DND-41 (cell line): Measurements from ENCODE around the gene GAS5.
A peak's percentile ranks its signal among the peaks of the same experiment; 100 is the strongest.

Experiments
- ATAC-seq: fragments of 200-7000 bp; cut with Tn5 transposase; 3 replicates; pipeline ENCODE4 v1.9.1; 2021; ENCODE audit warnings: low read depth; ENCODE audit not compliant: insufficient read depth
- DNase-seq: peaks from one replicate; pipeline ENCODE4 v3.0.0-alpha.2; 2020
- H2AFZ ChIP-seq: 2 replicates; pipeline ENCODE4 v1.6.0; 2012; ENCODE audit warnings: low read depth, low read length
- H3K27ac ChIP-seq: 2 replicates; pipeline ENCODE4 v1.5.1; 2012; ENCODE audit warnings: low read length, inconsistent platforms
- H3K27me3 ChIP-seq: fragments of 200-600 bp; sonication (generic); 2 replicates; pipeline ENCODE4 v1.6.0; 2012; ENCODE audit warnings: low read length, mild to moderate bottlenecking, inconsistent platforms; ENCODE audit not compliant: insufficient read depth, poor library complexity
- H3K36me3 ChIP-seq: 2 replicates; pipeline ENCODE4 v1.5.1; 2012; ENCODE audit warnings: low read length, inconsistent platforms; ENCODE audit not compliant: insufficient read depth
- H3K4me1 ChIP-seq: 2 replicates; pipeline ENCODE4 v1.5.1; 2012; ENCODE audit warnings: mild to moderate bottlenecking, low read length; ENCODE audit not compliant: insufficient read depth
- H3K4me2 ChIP-seq: 2 replicates; pipeline ENCODE4 v1.6.0; 2012; ENCODE audit warnings: mild to moderate bottlenecking, moderate library complexity, low read length, inconsistent platforms; ENCODE audit not compliant: insufficient read depth
- H3K4me3 ChIP-seq, 2 experiments: fragments of 200-600 bp in 1 of 2; shearing (Covaris generic) in 1 of 2; 2 replicates each; pipeline ENCODE4 v1.5.1; 2012 to 2016; ENCODE audit warnings: inconsistent platforms in 2 of 2, low read length in 2 of 2, mild to moderate bottlenecking in 2 of 2, low read depth in 1 of 2, moderate library complexity in 1 of 2
- H3K79me2 ChIP-seq: 2 replicates; pipeline ENCODE4 v1.6.0; 2012; ENCODE audit warnings: low read length, inconsistent platforms; ENCODE audit not compliant: insufficient read depth
- H3K9ac ChIP-seq: 2 replicates; pipeline ENCODE4 v1.6.0; 2012; ENCODE audit warnings: low read depth, mild to moderate bottlenecking, inconsistent platforms, low read length, moderate library complexity
- H3K9me3 ChIP-seq: 2 replicates; pipeline ENCODE4 v1.5.1; 2012; ENCODE audit warnings: low read length, moderate library complexity, mild to moderate bottlenecking, inconsistent platforms; ENCODE audit not compliant: insufficient read depth, severe bottlenecking
- H4K20me1 ChIP-seq: 2 replicates; pipeline ENCODE4 v1.6.0; 2012; ENCODE audit warnings: low read length; ENCODE audit not compliant: insufficient read depth
- CTCF ChIP-seq: IDR thresholded peaks from 2 replicates; pipeline ENCODE4 v1.5.1; 2012; ENCODE audit warnings: borderline replicate concordance, low read length, moderate library complexity, mild to moderate bottlenecking; ENCODE audit not compliant: poor library complexity, severe bottlenecking; ENCODE audit errors: extremely low read depth
- EZH2 ChIP-seq: IDR thresholded peaks from 3 replicates; pipeline ENCODE4 v1.6.1; 2012; ENCODE audit warnings: borderline replicate concordance, low read depth, mild to moderate bottlenecking, moderate library complexity, low read length, inconsistent platforms; ENCODE audit not compliant: severe bottlenecking

GAS5 gene

GRCh38 chr1:173867753-173868265 lies at the start of gene GAS5:
Gene GAS5 (minus strand): TSS chr1:173867989.
- DNase-seq (peak; percentile 100), ATAC-seq (peak; percentile 87)
- Histone ChIP-seq H3K27ac (peak within 1 kb of the TSS; percentile 93), H3K79me2 (peaks cover 36% of the 10 kb centered on the region), H4K20me1 (peaks cover 27% of the 10 kb centered on the region; the same call in 1 of the 2 replicates), H3K4me3 (peak within 1 kb of the TSS; percentile 67 to 73), H3K9ac (peak within 1 kb of the TSS; percentile 88), H3K36me3 (peaks cover 62% of the 10 kb centered on the region), H3K4me2 (peak within 1 kb of the TSS; percentile 97), H3K27me3 (no peaks in the 10 kb centered on the region), H3K9me3 (no peaks in the 10 kb centered on the region), H2AFZ (peak within 1 kb of the TSS; percentile 97), H3K4me1 (peaks cover 65% of the 10 kb centered on the region)
- TF ChIP-seq CTCF (no peak), EZH2 (no peak)

- no peaks in the 10 kb centered on the region for H3K36me3 ChIP-seq
- DNase-seq (no peak), ATAC-seq (no peak)
- no peak within 1 kb of the TSS for H3K27ac ChIP-seq
- H3K9ac ChIP-seq, result no peak within 1 kb of the TSS
- no peak within 1 kb of the TSS for H3K4me3 ChIP-seq
- no peaks in the 10 kb centered on the region for H3K9me3 ChIP-seq
- no peak within 1 kb of the TSS for H3K4me2 ChIP-seq
- no peak for TF ChIP-seq EZH2
- H3K4me1 ChIP-seq, result no peaks in the 10 kb centered on the region
- no peaks in the 10 kb centered on the region for H4K20me1 ChIP-seq
- no peaks in the 10 kb centered on the region for H3K27me3 ChIP-seq
- H3K79me2 ChIP-seq, result no peaks in the 10 kb centered on the region
- no peak within 1 kb of the TSS for H2AFZ ChIP-seq
Observed at GRCh38 chr1:173917149-173917548, 49.4 kb upstream of the GAS5 start, which contains the start of gene SERPINC1. Gene SERPINC1 (minus strand): TSS chr1:173917327. CDS start chr1:173917259, 68 bp downstream.

GRCh38 chr1:173916667-173917066 lies 48.9 kb upstream of the GAS5 start:
- H3K27me3 ChIP-seq, result no peaks in the 10 kb centered on the region
- no peak overlapping the region for H3K9ac ChIP-seq
- no peak overlapping the region for H3K4me3 ChIP-seq
- H3K9me3 ChIP-seq, result no peaks in the 10 kb centered on the region
- H4K20me1 ChIP-seq, result no peaks in the 10 kb centered on the region
- H2AFZ ChIP-seq, result no peak overlapping the region
- H3K36me3 ChIP-seq, result no peaks in the 10 kb centered on the region
- TF ChIP-seq CTCF, result no peak
- TF ChIP-seq EZH2, result no peak
- H3K4me1 ChIP-seq, result no peaks in the 10 kb centered on the region
- H3K4me2 ChIP-seq, result no peak overlapping the region
- DNase-seq (no peak), ATAC-seq (no peak)
- H3K79me2 ChIP-seq, result no peaks in the 10 kb centered on the region
- no peak overlapping the region for H3K27ac ChIP-seq

GRCh38 chr1:173915596-173915995 lies 47.8 kb upstream of the GAS5 start:
- Histone ChIP-seq H3K4me3 (no peak overlapping the region), H3K9me3 (no peaks in the 10 kb centered on the region), H4K20me1 (no peaks in the 10 kb centered on the region), H3K4me2 (no peak overlapping the region), H3K79me2 (no peaks in the 10 kb centered on the region), H3K27ac (no peak overlapping the region), H2AFZ (no peak overlapping the region), H3K4me1 (no peaks in the 10 kb centered on the region), H3K9ac (no peak overlapping the region), H3K36me3 (no peaks in the 10 kb centered on the region), H3K27me3 (no peaks in the 10 kb centered on the region)
- TF ChIP-seq CTCF (no peak), EZH2 (no peak)
- ATAC-seq (no peak), DNase-seq (no peak)
